HepG2 (cell line): ENCODE measurements around the gene HSPB3. TPM values are rescaled to one million over a fixed set of nuclear protein-coding genes. Genes with fewer than 3 reads are reported as not detected.

Experiments used
- ATAC-seq: fragments of 200-7000 bp; cut with Tn5 transposase; 3 replicates; pipeline ENCODE4 v1.9.1; 2020; ENCODE audit warnings: mild to moderate bottlenecking, moderate library complexity
- BruUV-seq: library from RNA; stranded (reverse); fragments of 400-500 nt; replicated peaks from 2 replicates; lab custom pipeline; 2021; lab: Mats Ljungman, UMichigan
- CTCF ChIA-PET: fragments of 300-600 bp; formaldehyde crosslinking; extraction: SDS; loops from one replicate; lab custom pipeline; 2021; ENCODE audit warnings: low total read pairs, inconsistent platforms, low intra/inter-chr PET ratio; lab: Yijun Ruan, JAX
- POLR2A ChIA-PET: fragments of 350-600 bp; sonication (Branson Sonifier 250); formaldehyde crosslinking; loops from one replicate; lab custom pipeline; 2020; ENCODE audit warnings: antibody characterized with exemption, inconsistent platforms; lab: Yijun Ruan, JAX
- DNase-seq: peaks from one replicate; pipeline ENCODE4 v3.0.0-alpha.2; 2015; ENCODE audit warnings: low spot score
- FAIRE-seq: peaks from 3 replicates; lab custom pipeline; 2011; peaks lifted over from hg19 to GRCh38; lab: Jason Lieb, UNC
- H2AFZ ChIP-seq: one replicate; pipeline ENCODE4 v1.6.1; 2011; ENCODE audit warnings: low read length, inconsistent platforms
- H3K27ac ChIP-seq: fragments of 300-600 bp; 3 replicates; pipeline ENCODE4 v1.8.0; 2011; ENCODE audit warnings: mixed run types, mild to moderate bottlenecking, mixed read lengths, low read length, inconsistent platforms; ENCODE audit not compliant: insufficient read depth; ENCODE audit errors: extremely low read length
- H3K27me3 ChIP-seq, 2 experiments: fragments of 200-600 bp in 1 of 2; 2 replicates in 1 of 2; 3 replicates in 1 of 2; pipeline versions ENCODE4 v1.6.0 to v1.8.0; 2011; ENCODE audit warnings: low read length in 2 of 2, mild to moderate bottlenecking in 2 of 2, moderate library complexity in 2 of 2, inconsistent platforms in 1 of 2; ENCODE audit not compliant: insufficient read depth in 2 of 2, control insufficient read depth in 1 of 2
- H3K36me3 ChIP-seq, 2 experiments: fragments of 200-600 bp in 1 of 2; replicated peaks in 1 of 2; 2 replicates in 1 of 2; 3 replicates in 1 of 2; pipeline versions ENCODE4 v1.5.1 to v1.8.0; 2011; ENCODE audit warnings: low read length in 2 of 2, inconsistent platforms in 1 of 2; ENCODE audit not compliant: insufficient read depth in 2 of 2, control insufficient read depth in 1 of 2
- H3K4me1 ChIP-seq: 2 replicates; pipeline ENCODE4 v1.5.1; 2012; ENCODE audit warnings: low read length, inconsistent platforms; ENCODE audit not compliant: insufficient read depth
- H3K4me2 ChIP-seq: 2 replicates; pipeline ENCODE4 v1.6.0; 2011; ENCODE audit warnings: low read depth, low read length, inconsistent platforms
- H3K4me3 ChIP-seq, 3 experiments: fragments of 200-600 bp in 1 of 3; sonication (generic), shearing (Covaris generic) in 1 of 3; replicated peaks in 1 of 3; 2 replicates each; pipeline ENCODE4 v1.5.1; 2011 to 2016; ENCODE audit warnings: low read length in 3 of 3, inconsistent platforms in 2 of 3, low read depth in 2 of 3, mild to moderate bottlenecking in 2 of 3, control low read depth in 1 of 3, mixed read lengths in 1 of 3; ENCODE audit not compliant: insufficient read depth in 1 of 3
- H3K79me2 ChIP-seq: one replicate; pipeline ENCODE4 v1.6.1; 2011; ENCODE audit warnings: low read length, inconsistent platforms; ENCODE audit not compliant: insufficient read depth
- H3K9ac ChIP-seq: 2 replicates; pipeline ENCODE4 v1.6.0; 2011; ENCODE audit warnings: mild to moderate bottlenecking, low read depth, low read length, inconsistent platforms; ENCODE audit not compliant: insufficient read depth
- H3K9me3 ChIP-seq: 2 replicates; pipeline ENCODE4 v1.5.1; 2012; ENCODE audit warnings: mild to moderate bottlenecking, low read length
- H4K20me1 ChIP-seq: 2 replicates; pipeline ENCODE4 v1.6.0; 2011; ENCODE audit warnings: inconsistent platforms, mild to moderate bottlenecking, low read length, moderate library complexity; ENCODE audit not compliant: insufficient read depth
- AHR ChIP-seq: IDR thresholded peaks from 2 replicates; pipeline ENCODE4 v1.6.1; 2018; ENCODE audit warnings: missing genetic modification reagents, missing compliant biosample characterization
- ARHGAP35 ChIP-seq: sonication (generic); formaldehyde crosslinking; IDR thresholded peaks from 2 replicates; pipeline ENCODE4 v1.9.0; 2022; ENCODE audit warnings: mild to moderate bottlenecking, inconsistent platforms, moderate library complexity, missing genetic modification reagents, borderline replicate concordance
- CHD2 ChIP-seq: IDR thresholded peaks from 2 replicates; pipeline ENCODE4 v1.6.1; 2011; ENCODE audit warnings: low read depth, low read length, improper control_type of control experiment
- MATR3 ChIP-seq: sonication (generic); formaldehyde crosslinking; IDR thresholded peaks from 2 replicates; pipeline ENCODE4 v1.4.0; 2020; ENCODE audit warnings: missing genetic modification reagents
- MXI1 ChIP-seq: IDR thresholded peaks from 3 replicates; pipeline ENCODE4 v1.6.1; 2012; ENCODE audit warnings: low read depth, low read length, inconsistent platforms, borderline replicate concordance
- POLR2AphosphoS5 ChIP-seq: IDR thresholded peaks from 2 replicates; pipeline ENCODE4 v1.6.1; 2012; ENCODE audit warnings: low read depth, low read length
- RARA ChIP-seq: IDR thresholded peaks from 2 replicates; pipeline ENCODE4 v1.6.1; 2016; ENCODE audit warnings: missing genetic modification reagents, missing compliant biosample characterization
- ZNF337 ChIP-seq: sonication (generic); formaldehyde crosslinking; IDR thresholded peaks from 2 replicates; pipeline ENCODE4 v1.5.1; 2020; ENCODE audit warnings: missing genetic modification reagents, low read depth, mild to moderate bottlenecking, borderline replicate concordance
- in situ Hi-C: cut with HindIII; loops from 2 replicates; pipeline ENCODE4 v1.10.0; 2017; ENCODE audit warnings: low pct_unique_long_range_greater_than_20kb; ENCODE audit not compliant: extremely low pct_ligation_motif_present
- intact Hi-C: fragments of 100-400 bp; cut with micrococcal nuclease; formaldehyde crosslinking; loops from one replicate; pipeline ENCODE4 v1.10.0; 2022; ENCODE audit not compliant: unreplicated experiment
- polyA plus RNA-seq, 8 experiments: library from polyadenylated mRNA; depleted of rRNA in 3 of 8; stranded (reverse) in 7 of 8; unstranded in 1 of 8; fragments of >200 nt; fragmentation: Illumina TruSeq in 4 of 8; extraction: Trizol in 4 of 8; gene quantifications; 2 replicates each; pipeline versions ENCODE4 v1.2.1 to v1.2.3, GENCODE V29; 2011 to 2016; ENCODE audit warnings: low read depth in 4 of 8, missing spikeins in 1 of 8, mixed read lengths in 1 of 8; ENCODE audit not compliant: insufficient read depth in 1 of 8
- total RNA-seq, 5 experiments: library from RNA; depleted of rRNA; stranded (reverse); fragments of >200 nt; fragmentation: Illumina TruSeq; extraction: Trizol; gene quantifications; 2 replicates each; pipeline ENCODE4 v1.2.3, GENCODE V29; 2016; ENCODE audit warnings: low read depth in 1 of 5
- TF ChIP-seq, protein P1 (sequence below): sonication (generic); formaldehyde crosslinking; IDR thresholded peaks from 2 replicates; pipeline ENCODE4 v1.4.0; 2020; ENCODE audit warnings: missing genetic modification reagents, mild to moderate bottlenecking, borderline replicate concordance

The HSPB3 gene
- total and polyA plus RNA-seq, 2 of the 13 experiments (the other 11 are each of a cell fraction or from before 2014, with no cell fraction given), result not detected

GRCh38 chr5:54480296-54480695 lies 24.8 kb downstream of the HSPB3 start:
- H4K20me1 ChIP-seq, result no peaks in the 10 kb centered on the region
- in situ Hi-C loops, result no loop called here
- H3K4me2 ChIP-seq, result no peak overlapping the region
- H3K79me2 ChIP-seq, result no peaks in the 10 kb centered on the region
- no peak for DNase-seq
- no peaks in the 10 kb centered on the region for H3K27me3 ChIP-seq
- no peak overlapping the region for H3K9ac ChIP-seq
- H3K4me1 ChIP-seq, result no peaks in the 10 kb centered on the region
- TF ChIP-seq AHR (no peak), CHD2 (no peak), POLR2AphosphoS5 (no peak), MATR3 (CRISPR knock-in tag) (no peak), MXI1 (no peak), ARHGAP35 (CRISPR knock-in tag) (no peak), RARA (CRISPR knock-in tag) (no peak), ZNF337 (no peak)
- TF ChIP-seq, protein P1, sequence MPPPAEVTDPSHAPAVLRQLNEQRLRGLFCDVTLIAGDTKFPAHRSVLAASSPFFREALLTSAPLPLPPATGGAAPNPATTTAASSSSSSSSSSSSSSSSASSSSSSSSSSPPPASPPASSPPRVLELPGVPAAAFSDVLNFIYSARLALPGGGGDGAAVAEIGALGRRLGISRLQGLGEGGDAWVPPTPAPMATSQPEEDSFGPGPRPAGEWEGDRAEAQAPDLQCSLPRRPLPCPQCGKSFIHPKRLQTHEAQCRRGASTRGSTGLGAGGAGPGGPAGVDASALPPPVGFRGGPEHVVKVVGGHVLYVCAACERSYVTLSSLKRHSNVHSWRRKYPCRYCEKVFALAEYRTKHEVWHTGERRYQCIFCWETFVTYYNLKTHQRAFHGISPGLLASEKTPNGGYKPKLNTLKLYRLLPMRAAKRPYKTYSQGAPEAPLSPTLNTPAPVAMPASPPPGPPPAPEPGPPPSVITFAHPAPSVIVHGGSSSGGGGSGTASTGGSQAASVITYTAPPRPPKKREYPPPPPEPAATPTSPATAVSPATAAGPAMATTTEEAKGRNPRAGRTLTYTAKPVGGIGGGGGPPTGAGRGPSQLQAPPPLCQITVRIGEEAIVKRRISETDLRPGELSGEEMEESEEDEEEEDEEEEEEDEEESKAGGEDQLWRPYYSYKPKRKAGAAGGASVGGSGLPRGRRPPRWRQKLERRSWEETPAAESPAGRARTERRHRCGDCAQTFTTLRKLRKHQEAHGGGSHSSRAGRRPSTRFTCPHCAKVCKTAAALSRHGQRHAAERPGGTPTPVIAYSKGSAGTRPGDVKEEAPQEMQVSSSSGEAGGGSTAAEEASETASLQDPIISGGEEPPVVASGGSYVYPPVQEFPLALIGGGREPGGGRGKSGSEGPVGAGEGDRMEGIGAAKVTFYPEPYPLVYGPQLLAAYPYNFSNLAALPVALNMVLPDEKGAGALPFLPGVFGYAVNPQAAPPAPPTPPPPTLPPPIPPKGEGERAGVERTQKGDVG (CRISPR knock-in tag), result no peak
- TF ChIP-seq, all 625 proteins: peak for 0
- ATAC-seq (no peak), FAIRE-seq (no peak)
- POLR2A ChIA-PET, result no interaction called here
- no peak overlapping the region for H2AFZ ChIP-seq
- H3K4me3 ChIP-seq, result no peak overlapping the region
- H3K36me3 ChIP-seq, result no peaks in the 10 kb centered on the region
- H3K9me3 ChIP-seq, result no peaks in the 10 kb centered on the region
- BruUV-seq, result no TSS peak
- H3K27ac ChIP-seq, result no peak overlapping the region
- intact Hi-C loops, result no loop called here
- CTCF ChIA-PET, result no interaction called here
